Ovary (tissue), 9 donors: Measurements from ENCODE around the gene FNIP1. TPM values are rescaled to one million over a fixed set of nuclear protein-coding genes. Genes with fewer than 3 reads are reported as not detected.

ENCODE experiments used
- DNase-seq, 5 donors: peaks; one replicate each; pipeline ENCODE4 v3.0.0-alpha.2; 2019 to 2020
- H3K27ac ChIP-seq, 2 donors: fragments of 200-600 bp; one replicate each; pipeline versions ENCODE4 v1.5.1 to v1.8.0; 2019 to 2022
- H3K27me3 ChIP-seq: fragments of 200-600 bp; one replicate; pipeline ENCODE4 v1.8.0; 2022
- H3K36me3 ChIP-seq: fragments of 200-600 bp; sonication (generic); one replicate; pipeline ENCODE4 v1.5.1; 2019
- H3K4me1 ChIP-seq: one replicate; pipeline ENCODE4 v1.8.1; 2013; ENCODE audit warnings: mild to moderate bottlenecking, moderate library complexity; ENCODE audit not compliant: insufficient read depth
- H3K4me3 ChIP-seq: fragments of 200-600 bp; sonication (generic); one replicate; pipeline ENCODE4 v1.5.1; 2017
- H3K9me3 ChIP-seq, 2 donors: fragments of 200-600 bp in 1 of 2; sonication (generic) in 1 of 2; one replicate each; pipeline versions ENCODE4 v1.5.1 to v1.8.1; 2013 to 2019; ENCODE audit warnings: mild to moderate bottlenecking in 1 of 2, moderate library complexity in 1 of 2
- EP300 ChIP-seq: sonication (generic); formaldehyde crosslinking; IDR thresholded peaks from one replicate; pipeline ENCODE4 v1.6.1; 2017; ENCODE audit warnings: antibody characterized with exemption
- POLR2A ChIP-seq: fragments of 450-650 bp; IDR thresholded peaks from one replicate; pipeline ENCODE4 v1.6.1; 2017; ENCODE audit warnings: antibody characterized with exemption, mild to moderate bottlenecking, moderate library complexity
- WGBS, 3 donors: extraction: QIAGEN DNeasy Blood & Tissue Kit in 1 of 3; methylation state at CpG; one replicate each; pipeline versions ENCODE4 v1.1.5 to v1.1.7; 2013 to 2017; 5-methylcytosine and 5-hydroxymethylcytosine counted together
- intact Hi-C, 4 donors: fragments of 100-400 bp; cut with DNase I; formaldehyde crosslinking; loops; one replicate each; pipeline versions ENCODE4 v1.11.0 to v1.15.1; 2022 to 2023
- polyA plus RNA-seq, 2 donors: library from polyadenylated mRNA; stranded (reverse); fragments of 200-250 nt in 1 of 2; fragments of 350-450 nt in 1 of 2; fragmentation: Illumina TruSeq in 1 of 2; extraction: RNeasy Lipid Tissue Mini Kit (QIAGEN cat#74804) in 1 of 2; gene quantifications; one replicate each; pipeline ENCODE4 v1.2.3, GENCODE V29; 2013 to 2014
- total RNA-seq, 7 donors: library from RNA; depleted of rRNA in 2 of 7; stranded (reverse); fragments of >200 nt in 2 of 7; fragmentation: NEBNext Ultra II Directional in 3 of 7; extraction: Animal tissue kit (Norgen Biotek cat#: 25700) in 3 of 7; gene quantifications; one replicate each; pipeline versions ENCODE4 v1.1.0 to v1.2.4, GENCODE V29; 2016 to 2023
- TF ChIP-seq, protein P1 (sequence below), 3 donors: fragments of 450-650 bp in 2 of 3; fragments of 200-600 bp in 1 of 3; IDR thresholded peaks; one replicate each; pipeline versions ENCODE4 v1.5.1 to v1.8.0; 2016 to 2022; ENCODE audit warnings: antibody characterized with exemption in 3 of 3, mild to moderate bottlenecking in 1 of 3
- donor health status: DM: no; HTN: no; CAD: no; lungs with moderate emphysema.
- donor health status: DM: no; HTN: no; CAD: no.
- donor health status: Bipolar disorder and iron deficiency.
- donor health status: DM: yes; HTN: yes; CAD: no.
- donor health status: DM: no; HTN: no; CAD: no.
- donor health status: DM: yes; HTN: yes; CAD: no.

FNIP1 gene
- total and polyA plus RNA-seq, 9 donors, result 7.2 to 52.7 (median 39.4) TPM

DNA sequence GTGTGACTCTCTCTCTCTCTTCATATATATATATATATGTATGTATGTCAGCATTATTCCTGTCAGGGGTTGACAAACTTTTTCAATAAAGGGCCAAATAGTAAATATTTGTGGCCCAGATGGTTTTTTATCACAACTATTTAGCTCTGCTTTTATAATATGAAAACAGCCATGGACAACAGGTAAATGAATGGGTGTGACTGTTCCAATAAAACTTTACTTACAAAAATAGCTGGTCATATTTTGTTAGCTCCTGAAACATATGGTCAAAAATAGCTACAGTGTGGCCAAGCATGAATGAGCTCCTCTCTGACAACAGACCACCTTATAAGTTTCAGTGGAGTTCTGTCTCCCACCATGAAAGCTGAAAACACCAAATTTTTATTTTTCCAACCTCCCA, 183.4 kb downstream of the FNIP1 start:
- TF ChIP-seq, protein P1, sequence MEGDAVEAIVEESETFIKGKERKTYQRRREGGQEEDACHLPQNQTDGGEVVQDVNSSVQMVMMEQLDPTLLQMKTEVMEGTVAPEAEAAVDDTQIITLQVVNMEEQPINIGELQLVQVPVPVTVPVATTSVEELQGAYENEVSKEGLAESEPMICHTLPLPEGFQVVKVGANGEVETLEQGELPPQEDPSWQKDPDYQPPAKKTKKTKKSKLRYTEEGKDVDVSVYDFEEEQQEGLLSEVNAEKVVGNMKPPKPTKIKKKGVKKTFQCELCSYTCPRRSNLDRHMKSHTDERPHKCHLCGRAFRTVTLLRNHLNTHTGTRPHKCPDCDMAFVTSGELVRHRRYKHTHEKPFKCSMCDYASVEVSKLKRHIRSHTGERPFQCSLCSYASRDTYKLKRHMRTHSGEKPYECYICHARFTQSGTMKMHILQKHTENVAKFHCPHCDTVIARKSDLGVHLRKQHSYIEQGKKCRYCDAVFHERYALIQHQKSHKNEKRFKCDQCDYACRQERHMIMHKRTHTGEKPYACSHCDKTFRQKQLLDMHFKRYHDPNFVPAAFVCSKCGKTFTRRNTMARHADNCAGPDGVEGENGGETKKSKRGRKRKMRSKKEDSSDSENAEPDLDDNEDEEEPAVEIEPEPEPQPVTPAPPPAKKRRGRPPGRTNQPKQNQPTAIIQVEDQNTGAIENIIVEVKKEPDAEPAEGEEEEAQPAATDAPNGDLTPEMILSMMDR (IDR thresholded peaks at IDR 0.05), result no peak
- TF ChIP-seq EP300, result no peak
- TF ChIP-seq POLR2A, result no peak
- Histone ChIP-seq H3K27me3 (no peaks in the 10 kb centered on the region), H3K4me3 (no peak overlapping the region), H3K36me3 (no peaks in the 10 kb centered on the region), H3K4me1 (peaks cover 3% of the 10 kb centered on the region), H3K9me3 (no peaks in the 10 kb centered on the region), H3K27ac (no peak overlapping the region)
- no peak for DNase-seq
- intact Hi-C loops, result no loop called here

DNA sequence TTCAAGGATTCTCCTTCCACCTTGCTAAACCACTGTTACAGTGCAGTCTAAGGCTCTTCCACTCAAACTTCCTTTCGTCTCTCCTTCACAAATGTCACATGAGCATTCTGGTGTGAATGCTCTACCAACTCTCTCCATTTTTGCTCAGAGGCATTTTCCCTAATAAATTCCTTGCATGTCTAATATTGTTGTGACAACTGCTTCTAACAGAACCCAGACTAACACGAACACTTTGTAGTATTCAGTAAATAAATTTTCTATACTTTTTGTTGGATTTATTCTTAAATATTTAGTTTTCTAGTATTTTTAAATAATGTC, 185.8 kb downstream of the FNIP1 start:
- TF ChIP-seq, protein P1 (IDR thresholded peaks at IDR 0.05), result no peak
- TF ChIP-seq EP300, result no peak
- no peak for TF ChIP-seq POLR2A
- H3K9me3 ChIP-seq, result no peaks in the 10 kb centered on the region
- H3K36me3 ChIP-seq, result no peaks in the 10 kb centered on the region
- no peak overlapping the region for H3K4me3 ChIP-seq
- intact Hi-C loops, result no loop called here
- H3K4me1 ChIP-seq, result peaks cover 2% of the 10 kb centered on the region
- no peak overlapping the region for H3K27ac ChIP-seq
- no peak for DNase-seq
- WGBS, 3 donors, result 91 to 95% (median 91%) methylated on average over 2 of the region's 2 CpGs
- H3K27me3 ChIP-seq, result no peaks in the 10 kb centered on the region

DNA sequence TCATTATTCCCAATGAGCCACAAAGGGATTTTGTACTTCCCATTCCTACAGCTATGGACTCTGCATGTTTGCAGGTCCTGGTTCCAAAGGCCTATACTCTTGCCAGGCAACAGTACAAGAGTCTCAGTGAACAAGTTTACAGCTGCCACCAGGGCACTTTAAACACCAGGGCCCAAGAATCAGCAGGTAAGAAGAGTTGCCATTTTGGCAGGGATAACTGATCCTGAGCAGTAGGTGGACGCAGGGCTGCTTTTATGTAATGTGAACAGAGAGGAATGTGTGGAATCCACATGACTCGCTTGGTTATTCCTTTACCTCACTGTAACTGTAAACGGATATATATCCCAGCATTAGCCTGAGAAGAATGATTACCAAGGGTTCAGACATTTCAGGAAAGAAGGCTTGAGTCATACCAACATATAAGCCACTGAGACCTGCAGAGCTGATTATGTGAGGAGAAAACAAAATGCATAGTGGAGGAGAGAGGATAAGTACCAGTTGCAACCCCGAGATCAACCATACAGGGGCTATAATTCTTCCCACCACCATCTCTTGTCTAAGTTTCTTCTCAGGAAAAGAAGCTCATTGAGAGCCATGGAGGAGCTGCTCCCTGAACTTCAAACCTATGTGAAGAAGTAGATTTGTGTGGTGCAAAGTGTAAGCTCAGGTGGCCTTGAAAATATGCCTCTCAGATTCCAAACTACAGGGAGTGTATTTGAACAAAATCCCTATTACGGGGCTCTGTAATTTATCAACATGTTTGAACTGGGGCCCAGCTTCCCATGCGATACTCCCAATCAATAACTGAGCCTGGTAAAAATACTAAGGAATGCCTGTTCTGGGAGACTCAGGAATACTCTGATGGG, 186.4 kb downstream of the FNIP1 start:
- Histone ChIP-seq H3K36me3 (no peaks in the 10 kb centered on the region), H3K4me1 (peaks cover 2% of the 10 kb centered on the region), H3K27me3 (no peaks in the 10 kb centered on the region), H3K9me3 (no peaks in the 10 kb centered on the region), H3K4me3 (no peak overlapping the region), H3K27ac (no peak overlapping the region)
- TF ChIP-seq POLR2A (no peak), EP300 (no peak)
- TF ChIP-seq, protein P1 (IDR thresholded peaks at IDR 0.05), result no peak
- DNase-seq, result no peak
- intact Hi-C loops, result no loop called here
- 65 to 71% (median 67%) methylated on average over 6 of the region's 6 CpGs for WGBS, 3 donors

DNA sequence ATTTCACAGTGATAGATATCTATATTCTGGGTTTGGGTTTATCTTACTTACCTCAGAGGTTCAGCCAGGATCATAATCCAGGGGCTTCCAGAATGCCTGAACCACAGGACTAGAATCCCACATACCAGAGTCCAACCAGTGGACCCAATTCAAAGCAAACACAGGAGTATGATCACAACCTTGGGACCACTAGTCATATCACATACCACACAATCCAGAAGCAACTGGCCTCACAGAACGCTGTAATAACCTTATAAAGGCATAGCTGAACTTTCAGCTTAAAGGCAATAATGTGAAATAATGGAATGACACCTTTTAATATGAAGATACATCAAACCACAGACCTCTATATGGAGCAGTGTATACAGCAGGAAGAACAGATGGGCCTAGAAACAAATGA, 187.0 kb downstream of the FNIP1 start:
- Histone ChIP-seq H3K4me1 (peaks cover 2% of the 10 kb centered on the region), H3K36me3 (no peaks in the 10 kb centered on the region), H3K9me3 (no peaks in the 10 kb centered on the region), H3K27ac (no peak overlapping the region), H3K27me3 (no peaks in the 10 kb centered on the region), H3K4me3 (no peak overlapping the region)
- WGBS, 3 donors, result 65 to 88% (median 85%) methylated on average over 1 of the region's 1 CpG
- no peak for TF ChIP-seq POLR2A
- no peak for TF ChIP-seq EP300
- TF ChIP-seq, protein P1 (IDR thresholded peaks at IDR 0.05), result no peak
- intact Hi-C loops, result no loop called here
- DNase-seq, result no peak
